Breast epithelium (tissue), 4 donors: ENCODE data around the gene FLRT2. TPM values are rescaled to one million over a fixed set of nuclear protein-coding genes. Genes with fewer than 3 reads are reported as not detected.

Source experiments
- DNase-seq, 2 donors: peaks; one replicate each; pipeline ENCODE4 v3.0.0-alpha.2; 2019; ENCODE audit warnings: low spot score in 2 of 2
- H3K27ac ChIP-seq, 2 donors: fragments of 200-600 bp; sonication (generic) in 1 of 2; one replicate each; pipeline ENCODE4 v1.5.1; 2016 to 2019; ENCODE audit warnings: mild to moderate bottlenecking in 1 of 2
- H3K27me3 ChIP-seq, 2 donors: fragments of 200-600 bp; sonication (generic) in 1 of 2; one replicate each; pipeline versions ENCODE4 v1.5.1 to v1.6.0; 2017 to 2019; ENCODE audit warnings: control low read depth in 1 of 2, mild to moderate bottlenecking in 1 of 2
- H3K36me3 ChIP-seq: fragments of 200-600 bp; one replicate; pipeline ENCODE4 v1.5.1; 2019
- H3K4me1 ChIP-seq, 2 donors: fragments of 200-600 bp; sonication (generic); one replicate each; pipeline ENCODE4 v1.5.1; 2016 to 2019; ENCODE audit warnings: control low read depth in 1 of 2
- H3K4me3 ChIP-seq, 3 donors: fragments of 200-600 bp; sonication (generic); 1 replicate in 2 of 3; 2 replicates in 1 of 3; pipeline ENCODE4 v1.5.1; 2016 to 2019; ENCODE audit warnings: mild to moderate bottlenecking in 3 of 3, moderate library complexity in 2 of 3
- H3K9me3 ChIP-seq, 2 donors: fragments of 200-600 bp; sonication (generic) in 1 of 2; one replicate each; pipeline ENCODE4 v1.5.1; 2016 to 2019; ENCODE audit warnings: control low read depth in 1 of 2
- CTCF ChIP-seq, 3 donors: fragments of 450-650 bp; IDR thresholded peaks; one replicate each; pipeline ENCODE4 v1.5.1; 2016 to 2017; ENCODE audit warnings: antibody characterized with exemption in 3 of 3, mild to moderate bottlenecking in 3 of 3, moderate library complexity in 3 of 3
- POLR2A ChIP-seq: fragments of 450-650 bp; IDR thresholded peaks from one replicate; pipeline ENCODE4 v1.6.1; 2016; ENCODE audit warnings: antibody characterized with exemption, mild to moderate bottlenecking, moderate library complexity
- POLR2AphosphoS5 ChIP-seq, 3 donors: sonication (generic); formaldehyde crosslinking; IDR thresholded peaks; one replicate each; pipeline ENCODE4 v1.6.1; 2017; ENCODE audit warnings: antibody characterized with exemption in 3 of 3
- intact Hi-C: fragments of 100-400 bp; cut with DNase I; formaldehyde crosslinking; loops from one replicate; pipeline ENCODE4 v1.15.1; 2023; ENCODE audit warnings: low total_unique reads
- total RNA-seq, 3 donors: library from RNA; depleted of rRNA; stranded (reverse); fragments of >200 nt; gene quantifications; one replicate each; pipeline ENCODE4 v1.1.0, GENCODE V29; 2016

FLRT2 gene
- total RNA-seq, 3 donors from 2014 or later, result 5.2 to 12.6 (median 10.5) TPM

DNA sequence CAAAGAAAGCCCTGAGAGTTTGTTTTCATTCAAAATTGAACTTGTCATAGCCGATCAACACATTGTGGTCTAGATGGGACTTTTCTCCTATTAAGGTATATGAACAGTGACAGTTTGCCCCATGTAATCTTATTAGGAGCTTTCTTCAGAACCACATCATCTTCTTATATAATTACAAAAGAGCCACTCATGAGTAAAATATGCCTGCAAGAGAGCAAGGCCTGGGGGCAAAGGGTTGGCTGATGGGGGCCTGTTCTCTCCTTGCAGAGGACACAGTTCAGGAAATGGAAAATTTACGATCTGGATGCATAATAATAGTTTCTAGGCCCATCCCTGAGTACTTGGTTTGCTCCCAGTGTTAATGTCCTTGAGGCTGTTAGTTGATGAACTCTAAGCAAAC lies 87.8 kb downstream of the FLRT2 start:
- TF ChIP-seq POLR2A (no peak), POLR2AphosphoS5 (IDR thresholded peaks at IDR 0.05) (no peak), CTCF (IDR thresholded peaks at IDR 0.05) (no peak)
- DNase-seq, result no peak
- H3K4me3 ChIP-seq, result no peak overlapping the region
- H3K27me3 ChIP-seq, result no peaks in the 10 kb centered on the region
- intact Hi-C loops, result no loop called here
- no peak overlapping the region for H3K27ac ChIP-seq
- no peaks in the 10 kb centered on the region for H3K4me1 ChIP-seq
- no peaks in the 10 kb centered on the region for H3K9me3 ChIP-seq
- H3K36me3 ChIP-seq, result no peaks in the 10 kb centered on the region

DNA sequence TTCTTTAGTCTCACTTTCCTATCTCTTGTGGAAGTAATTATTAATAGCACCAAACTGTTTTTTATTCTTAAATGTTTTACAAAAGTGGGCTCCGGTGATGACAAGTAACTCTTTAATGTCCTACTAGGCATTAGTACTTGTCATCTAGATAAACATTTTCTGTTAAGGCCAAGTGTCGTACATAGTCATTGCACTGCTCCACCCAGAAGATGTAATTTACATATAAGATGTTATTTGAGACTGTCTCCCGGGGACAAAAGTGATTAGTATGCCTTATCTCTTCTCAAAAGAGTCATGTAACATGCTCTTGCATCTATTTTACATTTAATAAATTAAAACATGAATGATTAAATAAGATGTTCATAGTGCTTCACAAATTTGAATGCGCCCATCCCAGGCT lies 88.4 kb downstream of the FLRT2 start:
- DNase-seq, result no peak
- Histone ChIP-seq H3K27me3 (no peaks in the 10 kb centered on the region), H3K9me3 (no peaks in the 10 kb centered on the region), H3K4me3 (no peak overlapping the region), H3K36me3 (no peaks in the 10 kb centered on the region), H3K27ac (no peak overlapping the region), H3K4me1 (no peaks in the 10 kb centered on the region)
- intact Hi-C loops, result no loop called here
- TF ChIP-seq CTCF (IDR thresholded peaks at IDR 0.05), result no peak
- no peak for TF ChIP-seq POLR2AphosphoS5 (IDR thresholded peaks at IDR 0.05)
- TF ChIP-seq POLR2A, result no peak

DNA sequence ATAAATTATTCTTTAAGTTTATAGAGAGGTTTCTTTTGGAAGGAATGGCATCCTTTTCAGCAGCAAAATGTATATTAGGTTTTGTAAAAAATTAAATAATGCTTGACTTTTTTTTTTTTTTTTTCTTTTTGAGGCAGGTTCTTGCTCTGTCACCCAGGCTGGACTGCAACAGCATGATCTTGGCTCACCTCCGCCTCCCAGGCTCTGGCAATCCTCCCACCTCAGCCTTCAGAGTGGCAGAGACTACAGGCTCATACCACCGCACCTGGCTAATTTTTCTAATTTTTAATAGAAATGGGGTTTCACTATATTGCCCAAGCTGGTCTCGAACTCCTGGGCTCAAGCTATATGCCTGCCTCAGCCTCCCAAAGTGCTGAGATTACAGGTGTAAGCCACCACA lies 89.0 kb downstream of the FLRT2 start:
- no peak overlapping the region for H3K4me3 ChIP-seq
- H3K4me1 ChIP-seq, result no peaks in the 10 kb centered on the region
- no peaks in the 10 kb centered on the region for H3K36me3 ChIP-seq
- intact Hi-C loops, result no loop called here
- TF ChIP-seq CTCF (IDR thresholded peaks at IDR 0.05) (no peak), POLR2A (no peak), POLR2AphosphoS5 (IDR thresholded peaks at IDR 0.05) (no peak)
- no peak overlapping the region for H3K27ac ChIP-seq
- H3K9me3 ChIP-seq, result no peaks in the 10 kb centered on the region
- H3K27me3 ChIP-seq, result no peaks in the 10 kb centered on the region
- DNase-seq, result no peak

DNA sequence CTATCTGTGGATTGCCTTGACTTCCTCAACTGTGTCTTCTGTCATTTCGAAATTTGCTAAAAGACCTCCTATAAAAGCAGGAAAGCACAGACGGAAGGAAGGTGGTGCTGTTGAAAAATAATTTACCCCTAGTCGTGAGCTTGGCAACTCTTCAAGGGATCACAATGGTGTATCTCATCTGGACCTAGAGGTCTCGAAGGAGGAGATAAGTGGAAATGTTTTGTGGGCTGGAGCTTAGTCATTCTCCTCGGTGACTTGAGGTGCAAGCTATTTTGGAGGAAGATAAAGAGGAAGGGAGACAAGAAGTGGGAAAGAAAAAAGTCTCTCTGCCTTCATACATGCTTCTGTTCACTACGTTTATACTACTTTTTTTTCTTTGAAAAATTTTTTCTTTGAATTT lies 89.9 kb downstream of the FLRT2 start:
- DNase-seq, result no peak
- intact Hi-C loops, result no loop called here
- Histone ChIP-seq H3K9me3 (no peaks in the 10 kb centered on the region), H3K4me3 (no peak overlapping the region), H3K27ac (no peak overlapping the region), H3K36me3 (no peaks in the 10 kb centered on the region), H3K4me1 (no peaks in the 10 kb centered on the region), H3K27me3 (no peaks in the 10 kb centered on the region)
- no peak for TF ChIP-seq POLR2AphosphoS5 (IDR thresholded peaks at IDR 0.05)
- no peak for TF ChIP-seq CTCF (IDR thresholded peaks at IDR 0.05)
- no peak for TF ChIP-seq POLR2A

DNA sequence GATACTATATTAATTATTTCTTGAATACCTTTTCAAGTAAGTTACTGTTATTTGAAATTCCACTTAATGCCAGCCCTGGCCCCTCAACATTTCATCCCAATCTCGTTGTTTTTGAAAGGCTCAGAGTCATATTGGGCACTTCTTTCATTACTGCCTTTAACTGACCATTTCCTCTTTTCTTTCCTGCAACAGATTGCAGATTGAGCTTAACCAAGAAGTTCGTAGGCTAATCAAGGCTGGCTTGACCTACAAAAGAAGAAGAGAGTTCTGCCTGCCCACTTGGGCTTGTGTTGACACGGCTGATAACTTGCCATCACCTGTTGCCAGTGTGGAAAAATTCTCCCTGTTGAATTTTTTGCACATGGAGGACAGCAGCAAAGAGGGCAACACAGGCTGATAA lies 91.0 kb downstream of the FLRT2 start:
- no peak for DNase-seq
- H3K36me3 ChIP-seq, result no peaks in the 10 kb centered on the region
- no peak overlapping the region for H3K27ac ChIP-seq
- TF ChIP-seq CTCF (IDR thresholded peaks at IDR 0.05), result no peak
- TF ChIP-seq POLR2A, result no peak
- no peak for TF ChIP-seq POLR2AphosphoS5 (IDR thresholded peaks at IDR 0.05)
- H3K4me1 ChIP-seq, result no peaks in the 10 kb centered on the region
- no peaks in the 10 kb centered on the region for H3K27me3 ChIP-seq
- H3K4me3 ChIP-seq, result no peak overlapping the region
- H3K9me3 ChIP-seq, result no peaks in the 10 kb centered on the region
- intact Hi-C loops, result no loop called here
